K562 (cell line): Measurements from ENCODE around the gene BRD3. TPM values are rescaled to one million over a fixed set of nuclear protein-coding genes. Genes with fewer than 3 reads are reported as not detected.

Source experiments
- ASH1L ChIP-seq: fragments of 450-650 bp; IDR thresholded peaks from 2 replicates; pipeline ENCODE4 v1.6.1; 2018; ENCODE audit warnings: borderline replicate concordance, mild to moderate bottlenecking, low read depth; ENCODE audit not compliant: partially characterized antibody
- BHLHE40 ChIP-seq: IDR thresholded peaks from 2 replicates; pipeline ENCODE4 v1.6.1; 2011; ENCODE audit warnings: low read length, improper control_type of control experiment
- CBFB ChIP-seq: sonication (generic); formaldehyde crosslinking; IDR thresholded peaks from 2 replicates; pipeline ENCODE4 v1.4.0; 2020; ENCODE audit warnings: mild to moderate bottlenecking, missing genetic modification reagents
- CSDE1 ChIP-seq, 2 experiments: fragments of 450-650 bp; IDR thresholded peaks; 2 replicates each; pipeline ENCODE4 v1.6.1; 2016; ENCODE audit warnings: mild to moderate bottlenecking in 1 of 2
- E2F3 ChIP-seq: fragments of 250-450 bp; sonication (Bioruptor Pico); IDR thresholded peaks from 2 replicates; pipeline ENCODE4 v1.4.0; 2020; ENCODE audit warnings: mild to moderate bottlenecking
- FOXK2 ChIP-seq, 2 experiments: fragments of 450-650 bp; IDR thresholded peaks in 1 of 2; conservative IDR thresholded peaks in 1 of 2; 2 replicates each; pipeline ENCODE4 v1.6.1; 2016; ENCODE audit warnings: low read depth in 2 of 2, mild to moderate bottlenecking in 1 of 2
- KDM1A ChIP-seq, 2 experiments: fragments of 450-650 bp; IDR thresholded peaks; 2 replicates each; pipeline ENCODE4 v1.6.1; 2016; ENCODE audit warnings: mild to moderate bottlenecking in 2 of 2
- MTA2 ChIP-seq: fragments of 450-650 bp; IDR thresholded peaks from 2 replicates; pipeline ENCODE4 v1.6.1; 2016; ENCODE audit warnings: low read depth
- NCOA2 ChIP-seq, 2 experiments: fragments of 450-650 bp; IDR thresholded peaks; 2 replicates each; pipeline ENCODE4 v1.6.1; 2018; ENCODE audit warnings: mild to moderate bottlenecking in 2 of 2, moderate library complexity in 1 of 2; ENCODE audit not compliant: partially characterized antibody in 2 of 2
- PHF8 ChIP-seq: fragments of 200-600 bp; sonication (generic); IDR thresholded peaks from 2 replicates; pipeline ENCODE4 v1.6.1; 2012; ENCODE audit warnings: mixed run types, mild to moderate bottlenecking, inconsistent platforms, low read length, moderate library complexity, borderline replicate concordance
- RBM39 ChIP-seq: fragments of 200-400 bp; formaldehyde crosslinking; optimal IDR thresholded peaks from 2 replicates; pipeline ENCODE3; 2018; ENCODE audit warnings: low read depth, low read length
- SIRT6 ChIP-seq: IDR thresholded peaks from one replicate; pipeline ENCODE4 v1.6.1; 2012; ENCODE audit warnings: low read depth, mild to moderate bottlenecking, control low read depth, inconsistent platforms, low read length, moderate library complexity
- TCF3 ChIP-seq: sonication (generic); formaldehyde crosslinking; IDR thresholded peaks from 2 replicates; pipeline ENCODE4 v1.4.0; 2020; ENCODE audit warnings: mild to moderate bottlenecking, missing genetic modification reagents
- ZFP1 ChIP-seq: fragments of 450-650 bp; formaldehyde crosslinking; IDR thresholded peaks from 2 replicates; pipeline ENCODE4 v1.4.0; 2020; ENCODE audit warnings: mild to moderate bottlenecking, mixed read lengths
- ZFP36 ChIP-seq: fragments of 150-350 bp; IDR thresholded peaks from 2 replicates; pipeline ENCODE4 v1.6.1; 2018; ENCODE audit warnings: low read length, low read depth; ENCODE audit not compliant: partially characterized antibody
- ZNF57 ChIP-seq: fragments of 450-650 bp; formaldehyde crosslinking; IDR thresholded peaks from 2 replicates; pipeline ENCODE4 v1.4.0; 2020; ENCODE audit warnings: mild to moderate bottlenecking, moderate library complexity
- polyA plus RNA-seq, 8 experiments: library from polyadenylated mRNA; depleted of rRNA in 4 of 8; stranded (reverse) in 5 of 8; unstranded in 3 of 8; fragments of >200 nt; fragmentation: Nextera tagmentation in 2 of 8; fragmentation: Illumina TruSeq in 1 of 8; extraction: Ambion mirVana in 2 of 8; extraction: Trizol in 1 of 8; gene quantifications; 2 replicates each; pipeline versions ENCODE4 v1.2.1 to v1.2.3, GENCODE V29; 2011 to 2014; ENCODE audit warnings: inconsistent platforms in 1 of 8, missing spikeins in 1 of 8
- total RNA-seq, 7 experiments: library from RNA; depleted of rRNA in 6 of 7; stranded (reverse); fragments of >200 nt in 6 of 7; fragmentation: Illumina TruSeq in 2 of 7; extraction: Trizol in 2 of 7; gene quantifications; 2 replicates each; pipeline versions ENCODE4 v1.2.1 to v1.2.3, GENCODE V29; 2011 to 2021; ENCODE audit warnings: low replicate concordance in 1 of 7
- TF ChIP-seq, protein P1 (sequence below): fragments of 250-450 bp; sonication (Bioruptor Pico); IDR thresholded peaks from 2 replicates; pipeline ENCODE4 v1.5.0; 2020; ENCODE audit warnings: mild to moderate bottlenecking
- TF ChIP-seq, protein P2 (sequence below): IDR thresholded peaks from 2 replicates; pipeline ENCODE4 v1.6.1; 2016; ENCODE audit warnings: missing genetic modification characterization, missing compliant biosample characterization
- TF ChIP-seq, protein P3 (sequence below): fragments of 450-650 bp; IDR thresholded peaks from 2 replicates; pipeline ENCODE4 v1.6.1; 2017; ENCODE audit warnings: antibody characterized with exemption

The BRD3 gene
- total and polyA plus RNA-seq, 9 of the 15 experiments (the other 6 are each of a cell fraction or from before 2014, with no cell fraction given) = 0.82 to 37.1 (median 4.2) TPM

DNA sequence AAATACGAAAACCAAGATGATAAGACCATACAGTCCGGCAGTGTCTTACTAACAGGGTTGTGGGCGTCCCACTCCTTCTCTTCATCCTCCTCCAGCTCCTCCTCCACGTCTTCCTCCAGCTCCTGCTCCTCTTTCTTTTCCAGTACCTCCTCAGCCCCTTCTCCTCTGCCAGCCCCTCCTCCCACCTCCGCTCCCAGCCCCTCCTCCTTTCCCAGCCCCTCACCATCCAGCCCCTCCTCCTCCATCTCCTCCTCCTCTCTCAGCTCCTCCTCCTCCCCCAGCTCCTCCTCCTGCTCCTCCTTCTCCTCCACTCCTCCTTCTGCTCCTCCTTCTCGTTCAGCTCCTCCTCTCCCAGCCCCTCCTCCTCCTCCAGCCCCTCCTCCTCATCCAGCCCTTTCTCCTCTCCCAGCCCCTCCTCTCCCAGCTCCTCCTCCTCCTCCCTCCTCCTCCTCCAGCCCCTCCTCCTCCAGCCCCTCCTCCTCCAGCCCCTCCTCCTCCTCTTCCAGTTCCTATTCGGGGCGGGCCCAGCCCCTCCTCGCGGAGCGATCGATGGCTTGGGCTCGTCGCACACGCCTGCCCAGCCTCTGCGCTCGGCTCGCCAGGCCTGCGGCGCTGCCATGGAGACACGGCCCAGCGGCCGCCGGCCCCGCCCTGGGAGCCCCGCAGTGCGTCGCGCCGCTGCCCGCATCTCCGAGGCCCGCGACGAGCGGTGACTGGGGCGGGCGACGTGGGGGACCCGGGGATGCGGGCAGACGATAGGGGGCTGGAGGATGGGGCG is 42.8 kb downstream of the BRD3 start, which contains the start of gene BRD3OS (continued):
- TF ChIP-seq, protein P1, sequence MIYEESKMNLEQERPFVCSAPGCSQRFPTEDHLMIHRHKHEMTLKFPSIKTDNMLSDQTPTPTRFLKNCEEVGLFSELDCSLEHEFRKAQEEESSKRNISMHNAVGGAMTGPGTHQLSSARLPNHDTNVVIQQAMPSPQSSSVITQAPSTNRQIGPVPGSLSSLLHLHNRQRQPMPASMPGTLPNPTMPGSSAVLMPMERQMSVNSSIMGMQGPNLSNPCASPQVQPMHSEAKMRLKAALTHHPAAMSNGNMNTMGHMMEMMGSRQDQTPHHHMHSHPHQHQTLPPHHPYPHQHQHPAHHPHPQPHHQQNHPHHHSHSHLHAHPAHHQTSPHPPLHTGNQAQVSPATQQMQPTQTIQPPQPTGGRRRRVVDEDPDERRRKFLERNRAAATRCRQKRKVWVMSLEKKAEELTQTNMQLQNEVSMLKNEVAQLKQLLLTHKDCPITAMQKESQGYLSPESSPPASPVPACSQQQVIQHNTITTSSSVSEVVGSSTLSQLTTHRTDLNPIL (CRISPR knock-in tag) = no peak
- TF ChIP-seq KDM1A (IDR thresholded peaks at IDR 0.05) (no peak), ZFP1 (CRISPR knock-in tag) (no peak), FOXK2 (conservative IDR thresholded peaks at IDR 0.05 in 1 of 2, IDR thresholded peaks at IDR 0.05 in 1 of 2; ENCODE audit: low read depth in 2 of 2) (no peak), NCOA2 (IDR thresholded peaks at IDR 0.05; ENCODE audit: partially characterized antibody in 2 of 2) (no peak), PHF8 (no peak), RBM39 (no peak), CSDE1 (IDR thresholded peaks at IDR 0.05) (no peak), ASH1L (peak; percentile 34), TCF3 (CRISPR knock-in tag) (no peak), MTA2 (no peak), BHLHE40 (peak; percentile 60; the same call in 1 of the 2 replicates), E2F3 (no peak), ZFP36 (no peak), ZNF57 (CRISPR knock-in tag) (no peak), SIRT6 (no peak), CBFB (CRISPR knock-in tag) (no peak)
- TF ChIP-seq, protein P2, sequence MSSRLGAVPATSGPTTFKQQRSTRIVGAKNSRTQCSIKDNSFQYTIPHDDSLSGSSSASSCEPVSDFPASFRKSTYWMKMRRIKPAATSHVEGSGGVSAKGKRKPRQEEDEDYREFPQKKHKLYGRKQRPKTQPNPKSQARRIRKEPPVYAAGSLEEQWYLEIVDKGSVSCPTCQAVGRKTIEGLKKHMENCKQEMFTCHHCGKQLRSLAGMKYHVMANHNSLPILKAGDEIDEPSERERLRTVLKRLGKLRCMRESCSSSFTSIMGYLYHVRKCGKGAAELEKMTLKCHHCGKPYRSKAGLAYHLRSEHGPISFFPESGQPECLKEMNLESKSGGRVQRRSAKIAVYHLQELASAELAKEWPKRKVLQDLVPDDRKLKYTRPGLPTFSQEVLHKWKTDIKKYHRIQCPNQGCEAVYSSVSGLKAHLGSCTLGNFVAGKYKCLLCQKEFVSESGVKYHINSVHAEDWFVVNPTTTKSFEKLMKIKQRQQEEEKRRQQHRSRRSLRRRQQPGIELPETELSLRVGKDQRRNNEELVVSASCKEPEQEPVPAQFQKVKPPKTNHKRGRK (tag) = no peak
- TF ChIP-seq, protein P3, sequence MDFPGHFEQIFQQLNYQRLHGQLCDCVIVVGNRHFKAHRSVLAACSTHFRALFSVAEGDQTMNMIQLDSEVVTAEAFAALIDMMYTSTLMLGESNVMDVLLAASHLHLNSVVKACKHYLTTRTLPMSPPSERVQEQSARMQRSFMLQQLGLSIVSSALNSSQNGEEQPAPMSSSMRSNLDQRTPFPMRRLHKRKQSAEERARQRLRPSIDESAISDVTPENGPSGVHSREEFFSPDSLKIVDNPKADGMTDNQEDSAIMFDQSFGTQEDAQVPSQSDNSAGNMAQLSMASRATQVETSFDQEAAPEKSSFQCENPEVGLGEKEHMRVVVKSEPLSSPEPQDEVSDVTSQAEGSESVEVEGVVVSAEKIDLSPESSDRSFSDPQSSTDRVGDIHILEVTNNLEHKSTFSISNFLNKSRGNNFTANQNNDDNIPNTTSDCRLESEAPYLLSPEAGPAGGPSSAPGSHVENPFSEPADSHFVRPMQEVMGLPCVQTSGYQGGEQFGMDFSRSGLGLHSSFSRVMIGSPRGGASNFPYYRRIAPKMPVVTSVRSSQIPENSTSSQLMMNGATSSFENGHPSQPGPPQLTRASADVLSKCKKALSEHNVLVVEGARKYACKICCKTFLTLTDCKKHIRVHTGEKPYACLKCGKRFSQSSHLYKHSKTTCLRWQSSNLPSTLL = no peak
